ENCODE data around the gene RITA1.

RITA1 gene

DNA sequence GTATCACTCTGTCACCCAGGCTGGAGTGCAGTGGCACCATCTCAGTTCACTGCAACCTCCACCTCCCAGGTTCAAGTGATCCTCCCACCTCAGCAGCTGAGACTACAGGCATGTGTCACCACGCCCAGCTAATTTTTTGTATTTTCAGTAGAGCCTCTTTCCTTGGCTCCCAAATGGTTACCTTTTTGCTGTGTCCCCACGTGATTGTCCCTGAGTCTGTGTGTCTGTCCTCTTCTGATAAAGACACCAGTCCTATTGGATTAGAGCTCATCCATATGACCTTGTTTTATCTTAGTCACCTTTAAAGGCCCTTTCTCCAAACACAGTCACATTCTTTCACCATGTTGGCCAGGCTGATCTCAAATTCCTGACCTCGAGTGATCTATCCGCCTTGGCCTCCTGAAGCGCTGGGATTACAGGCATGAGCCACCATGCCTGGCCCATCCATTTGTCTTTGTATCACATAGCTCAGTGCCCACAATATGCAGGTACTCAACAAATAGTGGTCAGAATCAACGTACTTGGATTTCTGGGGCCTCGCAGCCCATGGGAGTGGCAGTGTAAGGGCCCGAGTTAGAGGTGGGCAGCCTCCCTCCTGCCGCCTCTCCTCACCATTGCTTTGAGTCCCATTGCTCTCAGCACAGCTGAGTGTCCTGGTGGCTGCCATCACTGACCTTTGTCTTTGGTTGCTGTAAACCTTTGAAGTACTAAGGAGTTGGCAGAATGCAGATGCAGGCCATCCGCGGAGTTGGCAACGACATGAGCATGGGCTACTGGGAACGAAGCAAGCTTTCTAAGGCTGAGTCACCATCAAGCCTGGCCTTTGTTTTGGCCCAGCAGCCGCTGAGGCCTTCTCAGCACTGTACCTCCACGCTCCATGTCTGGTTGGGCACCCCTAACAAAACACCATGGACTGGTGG is 45.1 kb downstream of the RITA1 start:
- DNase-seq (ENCODE audit: low read depth), result no peak

DNA sequence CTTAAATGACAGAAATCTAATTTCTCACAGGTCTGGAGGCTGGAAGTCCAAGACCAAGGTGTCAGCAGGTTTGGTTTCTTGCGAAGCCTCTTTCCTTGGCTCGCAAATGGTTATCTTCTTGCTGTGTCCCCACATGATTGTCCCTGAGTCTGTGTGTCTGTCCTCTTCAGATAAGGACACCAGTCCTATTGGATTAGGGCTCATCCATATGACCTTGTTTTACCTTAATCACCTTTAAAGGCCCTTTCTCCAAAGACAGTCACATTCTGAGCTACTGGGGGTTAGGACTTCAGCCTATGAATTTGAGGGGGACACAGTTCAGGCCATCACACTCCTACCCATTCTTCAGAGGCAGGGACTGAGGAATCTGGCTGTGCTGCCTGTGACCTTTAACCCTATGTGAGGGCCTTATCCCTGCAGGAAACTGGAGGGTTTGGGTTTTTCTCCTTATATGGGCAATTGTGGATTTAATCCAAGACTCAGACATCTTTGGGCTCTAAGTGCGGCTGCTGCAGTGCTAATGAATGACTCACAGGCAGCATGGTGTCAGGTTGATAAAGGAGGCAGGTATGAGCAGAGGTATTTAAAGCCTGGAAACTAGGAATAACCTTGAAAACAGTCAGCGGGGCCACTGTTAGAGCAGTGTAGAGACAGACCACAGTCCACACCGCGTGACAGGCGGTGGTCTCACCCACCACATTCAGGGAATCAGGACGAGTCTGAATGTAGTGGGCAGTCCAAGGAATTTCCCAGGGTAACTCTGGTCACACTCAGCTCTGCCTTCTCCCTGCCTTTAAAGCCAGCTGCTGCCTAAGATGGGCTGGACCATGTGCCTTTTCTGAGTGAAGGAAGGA is 45.9 kb downstream of the RITA1 start:
- DNase-seq (ENCODE audit: low read depth), result no peak

DNA sequence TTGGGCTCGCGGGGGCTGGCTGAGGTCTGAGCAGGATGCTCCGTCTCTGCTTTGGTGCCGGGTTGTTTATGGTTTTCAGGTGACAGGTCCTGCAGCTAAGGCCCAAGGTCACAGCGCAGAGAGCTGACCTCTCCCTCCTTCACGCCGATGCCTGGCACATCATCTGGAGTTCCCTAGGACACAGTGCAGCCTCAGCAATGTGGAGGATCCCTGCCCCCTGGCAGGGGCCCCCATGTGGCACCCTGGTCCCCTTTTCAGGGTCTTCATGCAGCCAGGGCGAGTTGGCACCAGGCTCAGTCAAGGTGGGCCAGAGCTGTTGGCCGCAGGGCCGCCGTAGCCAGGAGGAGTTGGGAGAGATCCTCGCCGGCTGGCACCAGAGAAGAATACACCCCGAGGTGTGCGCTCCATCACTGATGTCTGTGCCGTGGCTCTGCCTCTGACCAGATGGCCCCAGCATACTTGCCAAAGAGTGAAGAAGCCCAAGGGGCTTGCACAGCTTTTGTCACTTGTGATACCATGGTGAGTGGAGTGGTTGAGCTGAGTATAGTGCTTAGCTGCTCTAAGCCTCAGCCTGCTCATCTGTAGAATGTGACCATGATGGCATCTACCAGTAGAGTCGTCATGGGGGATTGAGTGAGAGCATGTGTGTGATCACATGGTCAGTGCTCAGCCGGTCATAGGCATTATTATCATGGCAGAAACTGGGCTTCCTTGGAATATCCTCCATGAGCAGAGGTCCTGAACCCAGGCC is 46.7 kb downstream of the RITA1 start:
- no peak for DNase-seq (ENCODE audit: low read depth)

DNA sequence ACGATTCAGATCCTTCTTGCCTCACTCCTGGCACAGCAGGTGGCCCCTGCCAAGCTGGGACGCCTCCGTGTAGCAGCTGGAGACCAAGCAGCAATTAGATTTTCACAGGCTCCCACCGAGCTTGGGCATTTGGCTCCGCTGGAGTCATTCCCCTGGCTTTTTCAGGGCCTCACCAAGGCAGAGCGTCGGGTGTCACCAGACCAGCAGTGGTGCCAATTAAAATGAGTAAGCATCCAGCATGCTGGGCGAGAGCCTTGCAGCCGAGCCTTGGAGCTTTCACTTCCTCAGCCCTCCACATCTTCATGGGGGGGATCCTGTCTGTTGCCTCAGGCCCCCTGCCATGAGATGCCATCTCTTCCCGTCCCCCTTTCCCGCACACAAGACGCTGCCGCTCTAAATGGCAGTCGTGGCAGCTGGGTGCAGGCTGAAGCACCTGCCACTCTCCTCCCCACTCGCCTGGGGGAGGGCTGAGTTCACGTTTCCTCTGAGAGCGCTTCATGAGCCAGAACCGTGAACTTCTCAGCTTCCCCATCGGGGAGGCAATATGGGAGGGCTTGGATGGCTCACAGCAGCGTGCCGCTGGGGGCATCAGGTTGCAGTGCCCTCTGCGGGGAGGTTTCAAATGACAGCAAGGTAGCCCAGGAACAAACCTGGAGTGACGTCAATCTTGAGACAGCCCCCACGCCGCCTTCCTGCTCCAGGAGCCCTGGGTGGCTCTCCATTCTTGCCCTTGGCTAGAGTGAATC is 47.5 kb downstream of the RITA1 start:
- DNase-seq (ENCODE audit: low read depth), result peak; percentile 42

DNA sequence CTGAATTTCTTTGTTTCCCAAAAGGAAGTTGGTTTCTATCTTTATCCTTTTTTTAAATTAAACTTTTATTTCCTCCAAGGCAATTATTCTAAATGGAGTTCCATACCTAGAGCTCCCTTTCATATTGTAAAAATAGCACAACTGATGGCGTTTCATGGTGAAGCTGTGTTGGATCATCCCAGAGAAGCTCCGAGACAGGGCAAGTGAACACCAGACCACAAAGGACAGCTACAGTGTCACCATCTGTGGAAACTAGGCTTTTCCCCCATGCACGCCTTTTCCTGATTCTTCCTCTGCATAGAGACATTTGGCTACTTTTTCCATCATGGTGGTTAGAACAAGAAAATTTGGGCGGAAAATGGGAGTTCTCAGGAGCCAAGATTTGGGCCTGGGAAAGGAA is 48.4 kb downstream of the RITA1 start:
- DNase-seq (ENCODE audit: low read depth), result no peak

DNA sequence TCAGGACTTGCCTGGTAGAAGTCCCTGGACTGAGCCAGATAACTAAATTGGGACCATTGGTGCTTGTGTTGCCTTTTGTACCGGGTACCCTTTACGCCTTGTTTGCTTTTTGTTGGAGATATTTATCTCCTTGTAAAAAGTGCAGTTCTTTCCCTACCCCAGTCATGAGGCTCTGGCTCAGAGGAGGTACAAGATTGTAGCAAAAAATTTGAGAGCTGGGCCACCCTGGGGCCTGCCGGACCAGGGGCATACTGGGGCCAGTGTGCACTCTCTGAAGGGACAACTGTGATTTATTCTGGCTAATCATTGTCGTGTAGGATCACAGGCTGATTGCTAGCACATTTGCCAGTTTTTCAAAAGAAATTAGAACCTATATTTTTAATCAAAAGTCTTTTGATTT is 49.0 kb downstream of the RITA1 start:
- no peak for DNase-seq (ENCODE audit: low read depth)

DNA sequence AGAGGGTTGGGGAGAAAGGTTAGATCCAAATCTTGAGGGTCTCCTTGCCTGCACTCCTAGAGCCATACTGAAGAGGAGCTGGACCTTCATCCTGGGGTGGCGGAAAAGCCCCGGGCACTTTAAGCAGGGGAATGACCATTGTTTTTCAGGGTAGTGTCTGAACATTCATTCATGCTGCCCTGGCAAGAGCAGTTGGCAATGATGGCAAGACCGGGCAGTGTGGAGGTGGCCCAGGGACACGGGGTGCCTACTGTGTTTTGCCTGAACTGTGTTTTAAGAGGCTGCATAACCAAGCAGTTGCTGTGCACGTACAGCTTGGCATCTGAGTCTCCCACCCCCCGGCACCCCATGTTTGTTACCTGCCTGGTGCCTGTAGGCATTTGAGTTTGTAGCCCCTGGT is 50.5 kb downstream of the RITA1 start:
- no peak for DNase-seq (ENCODE audit: low read depth)

DNA sequence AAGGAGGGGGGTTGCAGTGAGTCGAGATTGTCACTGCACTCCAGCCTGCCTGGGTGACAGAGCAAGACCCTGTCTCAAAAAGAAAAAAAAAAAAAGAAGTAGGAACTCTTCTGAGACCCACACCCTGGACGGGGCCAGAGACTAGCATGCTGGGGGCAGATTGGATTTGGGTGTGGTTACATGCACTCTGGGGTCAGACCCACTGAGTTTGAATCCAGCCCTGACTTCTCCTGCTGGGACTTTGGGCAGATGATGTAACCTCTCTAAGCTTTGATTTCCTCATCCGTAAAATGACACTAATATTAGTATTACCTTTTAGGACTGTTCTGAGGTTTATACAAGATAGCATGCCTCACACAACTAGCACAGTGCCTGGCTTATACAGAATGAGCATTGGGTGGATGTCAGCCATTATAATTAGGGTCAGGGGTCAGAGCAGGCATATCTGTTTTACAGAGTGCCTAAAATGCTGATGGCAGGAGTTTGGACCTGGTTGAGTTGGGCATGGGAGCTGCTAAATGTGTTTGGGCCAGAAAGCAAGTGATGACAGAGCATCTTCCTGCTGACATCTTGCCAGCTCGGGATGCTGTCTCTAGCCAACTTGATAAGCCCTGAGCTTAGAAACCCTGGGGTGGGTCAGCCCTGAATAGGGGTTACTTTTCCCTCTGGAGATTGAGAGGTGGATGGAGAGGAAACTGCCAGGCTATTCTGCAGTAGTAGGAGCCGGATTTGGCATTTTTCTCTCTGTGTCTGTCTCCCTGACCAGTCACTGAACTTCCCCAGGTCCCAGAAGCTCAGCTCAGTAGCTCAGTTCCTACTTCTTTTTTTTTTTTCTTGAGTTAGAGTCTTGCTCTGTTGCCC is 51.2 kb downstream of the RITA1 start:
- no peak for DNase-seq (ENCODE audit: low read depth)

DNA sequence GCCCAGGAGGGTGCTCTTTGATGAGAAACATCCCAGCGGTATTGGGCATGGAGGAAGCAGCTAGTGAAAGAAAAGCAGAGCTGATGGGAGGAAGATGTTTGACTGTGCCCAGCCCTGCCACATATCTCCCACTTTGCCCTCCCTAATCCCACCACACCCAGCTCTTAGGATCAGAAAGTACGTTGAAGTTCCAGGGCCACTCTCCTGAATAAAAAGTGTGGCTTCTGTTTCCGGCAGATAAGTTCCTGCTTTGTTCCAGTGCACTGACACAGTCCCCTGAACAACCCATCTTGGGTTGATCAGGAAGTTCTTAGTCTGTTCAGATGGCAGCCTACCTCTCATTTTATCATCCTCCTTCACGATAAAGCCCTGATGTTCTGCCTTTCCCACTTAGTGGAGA is 52.2 kb downstream of the RITA1 start:
- no peak for DNase-seq (ENCODE audit: low read depth)

DNA sequence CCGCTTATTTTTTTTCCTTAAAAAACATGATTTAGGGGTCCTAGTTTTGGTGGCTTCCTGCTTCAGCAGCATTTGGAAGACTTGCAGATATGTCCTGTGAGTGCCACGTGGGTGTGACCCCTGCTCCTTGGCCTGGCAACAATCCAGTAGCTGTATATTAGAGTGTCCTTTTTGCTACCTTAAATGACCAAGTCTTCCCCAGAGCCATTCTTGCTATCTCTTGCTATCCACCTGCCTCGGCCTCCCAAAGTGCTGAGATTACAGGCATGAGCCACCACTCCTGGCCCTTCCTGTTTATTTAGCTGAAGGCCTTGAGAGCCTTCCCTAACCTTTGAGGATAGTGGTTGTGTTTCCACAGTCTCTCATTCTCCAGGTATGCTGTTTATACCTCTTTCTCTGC is 52.8 kb downstream of the RITA1 start:
- DNase-seq (ENCODE audit: low read depth), result no peak

DNA sequence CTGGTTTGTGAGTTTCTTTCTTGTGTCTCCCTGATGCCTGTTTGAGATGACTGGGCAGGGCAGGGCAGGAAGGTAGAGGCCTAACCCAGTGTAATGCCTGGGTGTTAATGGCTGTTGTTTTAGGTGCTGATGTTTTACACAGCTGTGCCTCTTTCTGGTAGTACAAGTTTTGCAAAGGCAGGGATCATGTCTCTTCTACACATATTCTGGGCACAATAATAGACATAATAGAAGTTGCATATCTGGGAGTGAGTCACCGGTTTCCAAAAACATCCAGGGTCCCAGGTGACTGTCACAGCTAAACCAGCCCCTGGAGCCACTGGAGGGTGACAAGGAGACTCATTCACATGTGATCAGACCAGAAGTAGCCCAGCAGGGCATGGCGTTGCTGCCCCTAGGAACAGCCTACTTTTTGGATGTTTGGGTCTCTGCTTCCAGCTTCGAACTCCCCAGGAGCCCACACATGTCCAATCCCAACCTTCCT is 53.8 kb downstream of the RITA1 start:
- no peak for DNase-seq (ENCODE audit: low read depth)

DNA sequence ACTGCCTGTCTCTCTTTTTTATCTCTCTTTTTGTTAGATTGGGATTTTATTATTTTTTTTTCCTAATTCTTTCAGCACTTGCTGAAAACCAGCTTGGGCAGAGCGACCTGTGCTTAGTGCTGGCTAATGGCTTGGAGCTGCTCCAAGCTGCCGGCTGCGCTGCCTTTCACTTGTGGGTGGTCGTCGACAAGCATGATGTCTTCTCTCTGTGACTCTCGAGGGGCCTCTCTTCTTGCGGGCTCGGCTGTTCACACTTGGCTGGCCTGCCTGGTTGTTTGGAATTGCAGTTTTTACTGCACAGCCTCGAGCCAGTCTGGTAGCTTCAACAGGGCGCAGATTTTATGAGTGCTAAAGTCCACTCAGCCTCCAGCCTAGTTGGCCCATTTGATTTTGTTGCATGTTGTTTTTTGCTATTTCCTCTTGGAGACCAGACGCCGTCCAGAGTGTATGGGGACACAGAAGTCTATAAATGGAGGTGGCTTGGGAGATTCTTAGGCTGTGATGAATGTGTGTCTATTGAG is 54.4 kb downstream of the RITA1 start:
- no peak for DNase-seq (ENCODE audit: low read depth)

DNA sequence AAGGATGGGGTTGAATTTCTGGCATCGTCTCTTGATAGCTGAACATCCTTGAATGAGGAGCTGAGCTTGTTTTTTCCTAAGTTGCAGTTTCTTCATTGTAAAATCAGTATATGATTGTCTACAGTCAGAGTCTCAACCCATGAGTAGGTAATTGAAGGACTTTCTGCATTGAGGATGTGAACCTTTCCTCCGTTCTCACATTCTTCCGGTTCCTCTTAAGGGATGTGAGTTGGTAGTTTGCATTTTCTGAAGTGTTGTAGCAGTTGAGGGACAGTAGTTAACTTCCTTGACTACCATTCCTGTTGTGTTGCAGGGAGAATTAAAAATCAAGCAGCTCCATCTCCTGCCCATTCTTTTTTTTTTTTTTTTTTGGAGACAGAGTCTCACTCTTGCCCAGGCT is 54.9 kb downstream of the RITA1 start:
- no peak for DNase-seq (ENCODE audit: low read depth)

DNA sequence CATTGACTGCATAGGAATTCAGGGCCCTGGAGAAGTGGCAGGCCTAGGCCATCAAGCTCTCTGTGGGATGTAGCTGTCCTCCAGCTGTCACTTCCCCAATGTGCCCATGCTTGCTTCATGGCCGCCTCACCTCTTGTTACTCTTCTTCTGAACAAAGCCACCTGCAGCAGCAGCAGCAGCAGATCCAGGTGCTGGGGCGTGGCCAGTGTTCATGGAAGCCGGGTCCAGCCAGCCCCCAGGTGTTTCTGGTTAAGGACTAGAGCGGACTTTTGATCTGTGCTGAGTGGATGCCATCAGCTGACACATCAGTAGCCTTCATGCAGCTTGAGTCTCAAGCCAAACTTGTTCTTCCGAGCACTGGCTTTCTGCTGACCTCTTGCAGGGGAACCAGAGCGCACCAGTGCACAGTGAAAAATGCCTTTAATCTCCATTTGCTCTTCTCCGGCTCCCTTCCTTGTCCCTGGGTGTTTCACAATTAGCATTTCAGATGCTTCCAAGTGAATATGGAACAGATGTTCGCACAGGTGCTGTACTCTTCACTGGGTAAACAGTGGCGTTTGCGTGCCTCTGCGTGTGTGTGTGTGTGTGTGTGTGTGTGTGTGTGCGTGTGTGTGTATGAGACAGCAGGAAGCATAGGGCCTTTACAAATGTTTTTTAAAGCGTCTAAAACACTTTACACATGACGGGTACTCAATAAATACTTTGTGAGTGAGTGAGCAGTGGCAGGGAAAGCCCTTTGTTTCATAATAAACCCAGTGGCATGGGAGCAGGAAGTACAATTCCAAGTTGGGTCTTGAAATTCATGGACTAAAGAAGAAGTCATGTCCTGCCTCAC is 55.9 kb downstream of the RITA1 start:
- DNase-seq (ENCODE audit: low read depth), result no peak

Data from stimulated activated CD8-positive, alpha-beta memory T cell treated with anti-CD3 and anti-CD28 coated beads, Interleukin-4, amount 100 ng/mL, for 24 hours (primary cell).